Naive B cell (primary cell): ENCODE results near the gene CD63. TPM values are rescaled to one million over a fixed set of nuclear protein-coding genes. Genes with fewer than 3 reads are reported as not detected.

Experiments
- ATAC-seq, 2 donors: fragments of 150-1000 bp; cut with Tn5 transposase; 2 replicates each; pipeline ENCODE4 v1.10.0; 2021; ENCODE audit warnings: low read depth in 2 of 2, mild to moderate bottlenecking in 2 of 2, moderate library complexity in 2 of 2
- DNase-seq: peaks from one replicate; pipeline ENCODE4 v3.0.0; 2022
- H3K27ac Mint-ChIP-seq, 6 donors: one replicate each; pipeline ENCODE4 v1.8.0; 2020 to 2022; ENCODE audit warnings: mild to moderate bottlenecking in 6 of 6, mixed read lengths in 6 of 6, moderate library complexity in 5 of 6, inconsistent platforms in 2 of 6
- H3K27me3 Mint-ChIP-seq, 3 donors: one replicate each; pipeline ENCODE4 v1.8.0; 2021 to 2022; ENCODE audit warnings: mixed read lengths in 3 of 3, mild to moderate bottlenecking in 1 of 3
- H3K36me3 Mint-ChIP-seq, 2 donors: one replicate each; pipeline ENCODE4 v1.8.0; 2020 to 2022; ENCODE audit warnings: mixed read lengths in 2 of 2, inconsistent platforms in 1 of 2, mild to moderate bottlenecking in 1 of 2
- H3K4me1 Mint-ChIP-seq, 3 donors: one replicate each; pipeline ENCODE4 v1.8.0; 2020 to 2022; ENCODE audit warnings: mixed read lengths in 3 of 3, inconsistent platforms in 1 of 3, mild to moderate bottlenecking in 1 of 3, moderate library complexity in 1 of 3
- H3K4me3 Mint-ChIP-seq, 8 donors: one replicate each; pipeline ENCODE4 v1.8.0; 2020 to 2022; ENCODE audit warnings: mild to moderate bottlenecking in 8 of 8, mixed read lengths in 8 of 8, moderate library complexity in 8 of 8, inconsistent platforms in 2 of 8
- H3K9me3 Mint-ChIP-seq, 7 donors: one replicate each; pipeline ENCODE4 v1.8.0; 2020 to 2022; ENCODE audit warnings: mixed read lengths in 7 of 7, mild to moderate bottlenecking in 5 of 7, inconsistent platforms in 2 of 7, moderate library complexity in 1 of 7
- polyA plus RNA-seq, 6 donors: library from polyadenylated mRNA; unstranded; fragments of 300-500 nt; fragmentation: Illumina TruSeq; gene quantifications; one replicate each; pipeline ENCODE4 v1.2.3, GENCODE V29; 2021; ENCODE audit warnings: low read depth in 6 of 6

Gene CD63
- polyA plus RNA-seq, 6 donors from 2014 or later = 115 to 150 (median 142) TPM

DNA sequence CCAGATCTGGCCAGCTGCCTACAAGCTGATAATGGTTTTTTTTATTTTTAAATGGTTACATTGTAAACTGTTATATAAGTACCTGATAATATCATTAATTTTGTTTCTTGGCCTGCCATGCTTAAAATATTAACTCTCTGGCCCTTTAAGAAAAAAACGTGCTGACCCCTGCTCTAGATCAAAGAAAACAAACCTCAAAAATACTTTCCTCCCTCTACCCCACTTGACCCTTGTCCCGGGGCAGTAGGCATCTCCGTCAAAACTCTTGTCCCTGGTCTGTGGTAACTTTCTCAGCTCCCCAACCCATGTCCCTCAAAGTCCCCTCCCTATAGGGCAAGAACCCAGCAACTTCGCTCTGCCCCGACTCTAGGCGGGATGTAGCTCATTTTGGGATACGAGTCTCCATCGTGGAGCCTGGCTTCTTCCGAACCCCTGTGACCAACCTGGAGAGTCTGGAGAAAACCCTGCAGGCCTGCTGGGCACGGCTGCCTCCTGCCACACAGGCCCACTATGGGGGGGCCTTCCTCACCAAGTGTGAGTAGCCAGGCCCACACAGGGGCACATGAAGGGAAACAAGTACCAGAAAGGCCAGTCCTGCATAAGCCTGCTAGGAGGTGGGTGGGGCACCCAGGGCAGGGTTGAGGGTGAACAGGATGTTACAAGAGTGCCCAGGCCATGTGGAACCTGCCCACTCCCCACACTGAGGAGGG lies 5.1 kb downstream of the CD63 start:
- peak overlapping the region in 1 of 8 donors; percentile 10 for H3K4me3 Mint-ChIP-seq
- no peaks in the 10 kb centered on the region for H3K27me3 Mint-ChIP-seq
- H3K9me3 Mint-ChIP-seq = no peaks in the 10 kb centered on the region
- DNase-seq (no peak), ATAC-seq (no peak)
- peaks cover 22 to 40% (median 39%) of the 10 kb centered on the region in 3 donors for H3K4me1 Mint-ChIP-seq
- no peaks in the 10 kb centered on the region for H3K36me3 Mint-ChIP-seq
- H3K27ac Mint-ChIP-seq = peak overlapping the region in 2 of 6 donors; percentile 34 to 83

DNA sequence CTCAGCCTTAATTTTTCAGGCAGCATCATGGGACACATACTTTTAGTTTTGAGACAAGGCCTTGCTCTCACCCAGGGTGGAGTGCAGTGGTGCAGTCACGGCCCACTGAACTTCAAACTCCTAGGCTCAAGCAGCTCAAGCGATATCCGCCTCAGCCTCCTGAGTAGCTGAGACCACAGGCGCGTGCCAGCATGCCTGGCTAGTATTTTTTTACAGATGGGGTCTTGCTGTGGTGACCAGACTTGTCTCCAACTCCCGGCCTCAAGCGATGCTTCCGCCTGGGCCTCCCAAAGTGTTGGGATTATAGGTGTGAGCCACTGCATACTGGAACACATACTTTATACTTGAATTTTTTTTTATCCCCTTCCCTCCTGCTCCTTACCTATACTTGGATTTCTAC lies 5.9 kb downstream of the CD63 start:
- H3K36me3 Mint-ChIP-seq = no peaks in the 10 kb centered on the region
- H3K9me3 Mint-ChIP-seq = no peaks in the 10 kb centered on the region
- H3K4me1 Mint-ChIP-seq = peaks cover 29 to 46% (median 45%) of the 10 kb centered on the region in 3 donors
- H3K27ac Mint-ChIP-seq = peak overlapping the region in 1 of 6 donors; percentile 84
- H3K4me3 Mint-ChIP-seq = no peak overlapping the region
- ATAC-seq = peak in 1 of 2 donors; percentile 31
- DNase-seq = no peak
- H3K27me3 Mint-ChIP-seq = no peaks in the 10 kb centered on the region

- no peak for DNase-seq
- peak overlapping the region in 1 of 8 donors; percentile 53 for H3K4me3 Mint-ChIP-seq
- peak overlapping the region in 2 of 6 donors; percentile 15 to 47 for H3K27ac Mint-ChIP-seq
- H3K9me3 Mint-ChIP-seq = no peaks in the 10 kb centered on the region
- no peak for ATAC-seq
- H3K36me3 Mint-ChIP-seq = no peaks in the 10 kb centered on the region
- H3K4me1 Mint-ChIP-seq = peaks cover 28 to 46% (median 45%) of the 10 kb centered on the region in 3 donors
- H3K27me3 Mint-ChIP-seq = no peaks in the 10 kb centered on the region
These were observed 7.1 kb downstream of the CD63 start for GRCh38 chr12:55721601-55722213.

DNA sequence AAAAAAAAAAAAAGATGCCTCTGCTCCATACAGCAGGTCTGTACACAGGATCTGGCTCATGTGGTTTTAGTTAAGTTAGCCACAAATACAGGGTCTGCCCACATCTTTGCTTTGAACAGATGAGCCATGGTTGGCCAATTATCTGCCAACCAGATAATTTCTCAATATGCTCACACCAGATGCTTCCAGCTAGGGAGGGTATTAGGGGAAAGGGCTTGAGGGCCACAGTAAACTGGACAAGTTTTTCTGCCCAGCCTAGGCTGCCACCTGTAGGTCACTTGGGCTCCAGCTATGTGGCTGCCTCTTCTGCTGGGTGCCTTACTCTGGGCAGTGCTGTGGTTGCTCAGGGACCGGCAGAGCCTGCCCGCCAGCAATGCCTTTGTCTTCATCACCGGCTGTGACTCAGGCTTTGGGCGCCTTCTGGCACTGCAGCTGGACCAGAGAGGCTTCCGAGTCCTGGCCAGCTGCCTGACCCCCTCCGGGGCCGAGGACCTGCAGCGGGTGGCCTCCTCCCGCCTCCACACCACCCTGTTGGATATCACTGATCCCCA lies 7.8 kb downstream of the CD63 start:
- peaks cover 26 to 50% (median 45%) of the 10 kb centered on the region in 3 donors for H3K4me1 Mint-ChIP-seq
- H3K9me3 Mint-ChIP-seq = no peaks in the 10 kb centered on the region
- no peaks in the 10 kb centered on the region for H3K27me3 Mint-ChIP-seq
- H3K27ac Mint-ChIP-seq = no peak overlapping the region
- no peaks in the 10 kb centered on the region for H3K36me3 Mint-ChIP-seq
- H3K4me3 Mint-ChIP-seq = peak overlapping the region in 1 of 8 donors; percentile 59
- ATAC-seq (no peak), DNase-seq (no peak)

DNA sequence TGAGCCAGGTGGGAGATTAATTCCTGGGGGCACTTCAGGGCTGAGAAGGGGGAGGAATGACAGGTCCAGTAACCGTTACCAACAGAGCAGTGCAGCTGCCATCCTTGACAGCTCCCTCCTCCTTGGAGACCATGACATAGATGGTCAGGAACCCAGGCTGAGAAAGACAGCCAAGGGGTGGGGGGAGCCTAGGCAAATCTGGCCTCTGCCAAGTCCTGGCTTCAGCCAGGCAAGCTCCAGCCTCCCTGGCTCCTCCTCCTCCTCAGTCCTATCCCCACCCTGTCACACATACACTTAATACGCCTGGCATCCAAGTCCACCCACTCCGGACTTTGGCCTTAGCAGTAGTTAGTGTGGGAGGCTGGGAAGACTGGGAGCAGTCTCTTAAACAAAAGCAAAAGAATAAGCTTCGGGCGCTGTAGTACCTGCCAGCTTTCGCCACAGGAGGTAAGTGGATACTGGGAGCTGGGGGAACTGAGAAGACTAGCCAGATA lies 8.7 kb downstream of the CD63 start, which contains the start of gene RDH5:
RDH5 (plus strand) TSS at position 323 of the 494 bp plus-strand sequence. CDS start 792 bp downstream, outside the sequence.
- DNase-seq = no peak
- Mint-ChIP-seq H3K4me3 (peak within 1 kb of the TSS in 4 of 8 donors; percentile 15 to 59 (median 34)), H3K9me3 (no peaks in the 10 kb centered on the region), H3K27ac (no peak within 1 kb of the TSS), H3K4me1 (peaks cover 33 to 50% (median 45%) of the 10 kb centered on the region in 3 donors), H3K36me3 (no peaks in the 10 kb centered on the region), H3K27me3 (no peaks in the 10 kb centered on the region)
- ATAC-seq = no peak

DNA sequence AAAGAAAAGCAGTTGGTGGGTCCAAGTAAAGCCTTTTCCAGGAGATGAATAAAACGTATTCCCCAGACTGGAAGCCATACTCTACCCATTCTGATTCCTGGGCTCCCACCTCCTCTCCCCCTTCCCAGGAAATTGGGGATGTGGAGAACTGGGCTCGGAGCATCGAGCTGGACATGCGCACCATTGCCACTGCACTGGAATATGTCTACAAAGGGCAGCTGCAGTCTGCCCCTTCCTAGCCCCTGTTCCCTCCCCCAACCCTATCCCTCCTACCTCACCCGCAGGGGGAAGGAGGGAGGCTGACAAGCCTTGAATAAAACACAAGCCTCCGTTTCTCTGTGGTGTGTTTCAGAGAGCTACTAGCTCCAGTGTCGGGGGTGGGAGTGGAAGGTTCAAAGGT lies 9.4 kb downstream of the CD63 start:
- no peak overlapping the region for H3K27ac Mint-ChIP-seq
- no peaks in the 10 kb centered on the region for H3K36me3 Mint-ChIP-seq
- H3K27me3 Mint-ChIP-seq = no peaks in the 10 kb centered on the region
- H3K4me3 Mint-ChIP-seq = peak overlapping the region in 3 of 8 donors; percentile 15 to 59 (median 52)
- H3K4me1 Mint-ChIP-seq = peaks cover 29 to 43% (median 43%) of the 10 kb centered on the region in 3 donors
- ATAC-seq = no peak
- DNase-seq = no peak
- H3K9me3 Mint-ChIP-seq = no peaks in the 10 kb centered on the region

GRCh38 chr12:55718624-55719275 lies 10.1 kb downstream of the CD63 start:
- H3K4me3 Mint-ChIP-seq = peak overlapping the region in 4 of 8 donors; percentile 32 to 97 (median 76)
- H3K27me3 Mint-ChIP-seq = no peaks in the 10 kb centered on the region
- peak overlapping the region in 2 of 6 donors; percentile 28 to 63 for H3K27ac Mint-ChIP-seq
- DNase-seq (no peak), ATAC-seq (no peak)
- no peaks in the 10 kb centered on the region for H3K9me3 Mint-ChIP-seq
- H3K36me3 Mint-ChIP-seq = no peaks in the 10 kb centered on the region
- H3K4me1 Mint-ChIP-seq = peaks cover 28 to 43% (median 43%) of the 10 kb centered on the region in 3 donors

DNA sequence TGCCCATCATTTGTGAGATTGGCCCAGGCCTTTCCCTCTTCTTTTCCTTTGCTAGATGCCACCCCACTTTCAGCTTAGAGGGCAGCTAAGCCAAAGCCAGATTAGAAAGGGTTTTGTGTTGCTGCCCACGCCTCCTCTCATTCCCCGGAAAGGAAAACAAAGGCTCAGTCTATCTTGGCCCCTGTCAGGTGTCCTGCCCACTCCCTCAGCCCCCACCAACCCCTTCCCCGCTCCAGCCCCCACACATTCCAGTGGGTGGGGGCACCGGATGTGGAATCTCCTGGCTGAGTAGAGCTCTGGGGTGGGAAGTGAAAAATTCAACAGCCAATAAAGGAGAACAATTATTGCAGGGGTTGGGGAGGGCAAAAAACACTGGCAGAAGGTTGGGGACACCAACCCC lies 10.8 kb downstream of the CD63 start:
- Mint-ChIP-seq H3K4me1 (peaks cover 25 to 43% (median 43%) of the 10 kb centered on the region in 3 donors), H3K36me3 (no peaks in the 10 kb centered on the region), H3K27me3 (no peaks in the 10 kb centered on the region), H3K27ac (peak overlapping the region in 2 of 6 donors; percentile 28 to 38), H3K9me3 (no peaks in the 10 kb centered on the region), H3K4me3 (peak overlapping the region in 6 of 8 donors; percentile 15 to 97 (median 80))
- ATAC-seq (no peak), DNase-seq (no peak)

GRCh38 chr12:55717011-55718007 lies 11.5 kb downstream of the CD63 start:
- Mint-ChIP-seq H3K27me3 (no peaks in the 10 kb centered on the region), H3K36me3 (no peaks in the 10 kb centered on the region), H3K27ac (peak overlapping the region in 4 of 6 donors; percentile 38 to 96 (median 94)), H3K4me3 (peak overlapping the region; percentile 88 to 97 (median 96)), H3K4me1 (peaks cover 25 to 43% (median 40%) of the 10 kb centered on the region in 3 donors), H3K9me3 (no peaks in the 10 kb centered on the region)
- DNase-seq (no peak), ATAC-seq (no peak)

- no peak for DNase-seq
- ATAC-seq = no peak
- Mint-ChIP-seq H3K4me1 (peaks cover 25 to 43% (median 40%) of the 10 kb centered on the region in 3 donors), H3K9me3 (no peaks in the 10 kb centered on the region), H3K27me3 (no peaks in the 10 kb centered on the region), H3K36me3 (no peaks in the 10 kb centered on the region), H3K4me3 (peak overlapping the region; percentile 88 to 97 (median 96)), H3K27ac (peak overlapping the region; percentile 93 to 99 (median 96))
These were observed 12.2 kb downstream of the CD63 start for GRCh38 chr12:55716582-55716957.

DNA sequence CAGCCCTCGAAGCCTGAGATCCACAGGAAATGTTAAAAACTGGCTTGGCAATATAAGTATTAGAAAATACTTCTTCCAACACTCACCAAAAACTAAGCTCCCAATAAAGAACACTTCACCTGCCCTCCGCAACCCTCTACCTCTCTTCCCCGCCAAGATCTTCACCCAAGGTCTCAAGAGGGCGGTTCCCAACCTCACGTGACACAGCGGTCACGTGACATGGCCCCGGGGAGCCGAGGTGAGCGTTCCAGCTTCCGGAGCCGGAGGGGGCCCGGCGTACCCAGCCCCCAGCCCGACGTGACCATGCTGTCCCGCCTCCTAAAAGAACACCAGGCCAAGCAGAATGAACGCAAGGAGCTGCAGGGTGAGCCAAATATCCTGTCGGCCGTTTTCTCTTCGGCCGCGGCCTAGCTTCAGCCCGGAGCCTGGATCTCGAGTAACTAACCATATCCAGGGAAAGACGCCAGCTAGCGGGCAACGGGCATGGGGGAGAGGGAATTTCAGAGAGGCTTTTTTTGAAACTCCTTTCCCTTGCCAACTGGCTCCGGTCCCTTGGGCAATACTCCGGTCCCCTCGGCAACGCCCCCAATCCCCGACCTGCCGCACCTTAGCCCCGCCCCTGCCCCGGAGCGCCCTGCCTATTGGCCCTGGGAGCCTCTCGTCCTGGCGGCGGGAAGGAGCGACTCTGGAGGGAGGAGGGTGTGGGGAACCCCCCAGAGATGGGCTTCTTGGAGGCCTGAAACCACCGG lies 12.8 kb downstream of the CD63 start, which contains the start of gene BLOC1S1:
BLOC1S1 (plus strand) TSS at position 214 of the 749 bp plus-strand sequence; CDS start at position 220, 6 bp downstream.
- H3K36me3 Mint-ChIP-seq = no peaks in the 10 kb centered on the region
- peak within 1 kb of the TSS; percentile 93 to 99 (median 96) for H3K27ac Mint-ChIP-seq
- H3K27me3 Mint-ChIP-seq = no peaks in the 10 kb centered on the region
- H3K9me3 Mint-ChIP-seq = no peaks in the 10 kb centered on the region
- peaks cover 25 to 43% (median 40%) of the 10 kb centered on the region in 3 donors for H3K4me1 Mint-ChIP-seq
- DNase-seq = peak; percentile 87
- ATAC-seq = peak; percentile 91 to 93
- H3K4me3 Mint-ChIP-seq = peak within 1 kb of the TSS; percentile 88 to 97 (median 96)
